ENCODE data around the gene USP13. TPM values are rescaled to one million over a fixed set of nuclear protein-coding genes. Genes with fewer than 3 reads are reported as not detected.

USP13 gene
- total RNA-seq: 10 to 100 TPM; 12.0 to 12.1 TPM

DNA sequence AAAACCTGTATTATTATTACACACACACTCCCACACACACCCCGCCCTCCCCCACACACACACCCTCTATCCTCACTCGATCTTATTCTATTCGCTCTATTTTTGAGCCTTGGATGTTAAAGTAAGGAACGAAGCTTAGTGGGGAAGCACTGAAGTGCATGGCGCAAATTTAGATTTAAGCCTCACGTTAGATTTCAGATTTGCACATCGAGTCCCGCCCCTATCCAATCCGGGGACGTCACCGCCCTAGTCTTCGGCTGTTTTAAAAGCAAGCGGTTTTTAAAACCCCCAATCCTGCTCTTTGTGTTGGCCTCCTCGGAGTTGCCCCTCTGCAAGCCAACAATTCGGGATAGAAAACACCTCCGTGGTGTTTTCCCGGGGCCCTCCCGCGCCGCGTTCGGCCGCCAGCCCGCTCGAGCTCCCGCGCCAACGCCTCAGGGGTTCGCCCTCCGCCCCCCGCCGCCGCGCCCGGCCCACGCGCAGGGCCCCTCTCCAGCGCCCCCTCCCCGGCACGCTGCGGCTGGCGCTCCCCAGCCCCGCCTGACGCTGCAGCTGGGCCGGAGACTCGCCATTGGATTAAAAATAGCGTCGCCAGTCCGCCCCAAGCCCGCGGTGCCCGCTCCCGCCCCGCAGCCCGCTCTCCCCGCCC is at the start of gene USP13:
Gene USP13 (plus strand): TSS at position 594 of the 649 bp plus-strand sequence. CDS start 186 bp downstream, outside the sequence.
- intact Hi-C loops (cut with micrococcal nuclease): loop anchor here (1.0 to 5.0 kb wide), 10 partner anchors 48 to 1260 kb away; partner anchors contain the start of genes ACTL6A, CCDC39, FXR1 and MFN1
- DNase-seq: peak; percentile 75
- H3K27me3 Mint-ChIP-seq (ENCODE audit: low read depth): peaks cover 8% of the 10 kb centered on the region
- CTCF ChIA-PET: no interaction called here
- H3K27ac Mint-ChIP-seq: peak within 1 kb of the TSS; percentile 67
- H3K4me3 Mint-ChIP-seq: peak within 1 kb of the TSS; percentile 85
- H3K36me3 Mint-ChIP-seq (ENCODE audit: low read depth): peaks cover 7% of the 10 kb centered on the region
- H3K4me1 Mint-ChIP-seq (ENCODE audit: low read depth): peaks cover 15% of the 10 kb centered on the region
- H3K9me3 Mint-ChIP-seq: no peaks in the 10 kb centered on the region

DNA sequence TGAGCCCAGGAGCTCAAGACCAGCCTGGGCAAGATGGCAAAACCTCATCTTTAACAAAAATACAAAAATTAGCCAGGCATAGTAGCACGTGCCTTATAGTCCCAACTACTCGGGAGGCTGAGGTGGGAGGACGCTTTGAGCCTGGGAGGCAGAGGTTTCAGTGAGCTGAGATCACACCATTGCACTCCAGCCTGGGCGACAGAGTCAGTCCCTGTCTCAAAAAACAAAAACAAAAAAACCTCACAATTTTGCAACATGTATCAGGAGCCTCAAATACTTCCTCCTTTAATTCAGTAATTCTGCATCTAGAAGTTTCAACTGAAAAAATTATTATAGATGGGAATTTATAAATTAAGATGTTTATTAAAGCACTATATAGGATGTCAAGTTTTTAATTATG is 49.5 kb upstream of the USP13 start:
- Mint-ChIP-seq H3K4me1 (ENCODE audit: low read depth) (peaks cover 38% of the 10 kb centered on the region), H3K4me3 (peak overlapping the region; percentile 100), H3K9me3 (no peaks in the 10 kb centered on the region), H3K27ac (no peak overlapping the region), H3K27me3 (ENCODE audit: low read depth) (no peaks in the 10 kb centered on the region), H3K36me3 (ENCODE audit: low read depth) (peaks cover 20% of the 10 kb centered on the region)
- no peak for DNase-seq
- intact Hi-C loops (cut with micrococcal nuclease): loop anchor here (10.0 kb wide), 1 partner anchor 1381 kb away; the partner anchor contains the start of gene DNAJC19
- CTCF ChIA-PET: no interaction called here

GRCh38 chr3:179603831-179604230 is 49.0 kb upstream of the USP13 start:
- H3K4me1 Mint-ChIP-seq (ENCODE audit: low read depth): peaks cover 41% of the 10 kb centered on the region
- H3K27me3 Mint-ChIP-seq (ENCODE audit: low read depth): no peaks in the 10 kb centered on the region
- CTCF ChIA-PET: no interaction called here
- H3K27ac Mint-ChIP-seq: peak overlapping the region; percentile 99
- intact Hi-C loops (cut with micrococcal nuclease): loop anchor here (1.0 to 10.0 kb wide), 8 partner anchors 42 to 1381 kb away; partner anchors contain the start of genes ACTL6A, DNAJC19, FXR1 and MFN1
- H3K9me3 Mint-ChIP-seq: no peaks in the 10 kb centered on the region
- peaks cover 17% of the 10 kb centered on the region for H3K36me3 Mint-ChIP-seq (ENCODE audit: low read depth)
- no peak for DNase-seq
- H3K4me3 Mint-ChIP-seq: peak overlapping the region; percentile 100

DNA sequence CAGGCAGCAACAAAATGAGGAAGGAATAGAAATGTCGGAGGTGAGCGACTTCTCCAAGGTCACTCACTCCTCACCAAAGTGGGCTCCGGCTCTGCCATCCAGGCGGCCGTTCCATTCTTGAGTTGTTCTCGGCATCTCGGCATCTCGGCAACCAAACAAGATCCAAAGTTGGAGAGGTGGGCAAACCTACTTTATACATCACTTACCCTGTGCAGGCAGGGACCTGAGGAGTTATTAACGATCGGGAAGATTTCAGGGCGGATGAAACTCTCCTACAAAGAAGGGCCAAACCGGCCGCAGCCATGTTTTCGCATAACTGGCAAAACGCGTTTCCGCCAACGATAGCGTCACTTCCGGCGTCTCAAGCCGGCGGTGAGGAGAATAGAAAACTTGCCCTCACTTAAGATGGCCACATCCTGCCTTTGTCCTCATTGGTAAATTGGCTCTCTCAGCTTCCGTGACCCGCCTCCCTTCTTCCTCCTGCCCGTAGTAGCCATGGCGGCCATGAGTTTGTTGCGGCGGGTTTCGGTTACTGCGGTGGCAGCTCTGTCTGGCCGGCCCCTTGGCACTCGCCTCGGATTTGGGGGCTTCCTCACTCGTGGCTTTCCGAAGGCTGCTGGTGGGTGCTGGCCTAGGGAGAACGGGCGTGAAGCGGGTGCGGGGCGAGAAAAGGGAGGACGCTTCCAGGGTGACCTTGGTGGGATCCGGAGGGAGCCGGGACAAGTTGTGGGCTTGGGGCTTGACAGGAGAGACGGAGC is 48.3 kb upstream of the USP13 start, which contains the start of the genes MRPL47 and NDUFB5:
Gene MRPL47 (minus strand): TSS at position 318 of the 758 bp plus-strand sequence. CDS start 14 bp downstream, at position 304.
Gene NDUFB5 (plus strand): TSS at position 474 of the 758 bp plus-strand sequence. CDS start 22 bp downstream, at position 496.
- CTCF ChIA-PET: interaction anchor here (1.0 to 1.3 kb wide), 4 partner anchors 38 to 283 kb away, joined by 3 to 7 read pairs (median 4); no protein-coding TSS in a partner anchor
- no peaks in the 10 kb centered on the region for H3K27me3 Mint-ChIP-seq (ENCODE audit: low read depth)
- H3K4me3 Mint-ChIP-seq: peak within 1 kb of the TSS; percentile 100
- peaks cover 48% of the 10 kb centered on the region for H3K4me1 Mint-ChIP-seq (ENCODE audit: low read depth)
- peak; percentile 96 for DNase-seq
- intact Hi-C loops (cut with micrococcal nuclease): loop anchor here (1.0 to 10.0 kb wide), 8 partner anchors 42 to 1380 kb away; partner anchors contain the start of genes ACTL6A, DNAJC19, FXR1 and MFN1
- no peaks in the 10 kb centered on the region for H3K9me3 Mint-ChIP-seq
- H3K27ac Mint-ChIP-seq: peak within 1 kb of the TSS; percentile 99
- H3K36me3 Mint-ChIP-seq (ENCODE audit: low read depth): peaks cover 19% of the 10 kb centered on the region

DNA sequence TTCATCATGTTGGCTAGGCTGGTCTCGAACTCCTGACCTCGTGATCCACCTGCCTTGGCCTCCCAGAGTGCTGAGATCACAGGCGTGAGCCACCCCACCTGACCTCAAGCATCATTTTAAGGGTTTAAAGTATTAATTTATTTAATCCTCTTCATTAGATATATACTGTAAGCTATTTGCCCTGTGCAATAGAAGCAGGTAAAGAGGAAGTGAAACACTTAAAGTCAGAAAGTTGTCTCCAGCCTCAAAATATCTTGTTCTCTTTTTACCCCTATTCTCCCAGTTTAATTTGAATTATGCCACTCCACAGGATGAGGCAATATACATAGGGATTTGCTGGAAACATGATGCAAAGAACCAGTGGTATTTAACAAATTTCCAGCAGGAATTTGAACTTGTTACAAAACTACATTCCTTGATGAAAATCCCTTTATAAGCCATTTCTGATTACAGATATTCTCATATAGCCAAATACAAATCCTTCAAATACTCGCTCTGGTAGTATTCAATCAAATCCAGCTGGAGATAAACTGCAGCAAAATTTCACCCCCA is 46.2 kb upstream of the USP13 start:
- Mint-ChIP-seq H3K4me3 (peak overlapping the region; percentile 4), H3K36me3 (ENCODE audit: low read depth) (peaks cover 17% of the 10 kb centered on the region), H3K27ac (peak overlapping the region; percentile 61), H3K4me1 (ENCODE audit: low read depth) (peaks cover 58% of the 10 kb centered on the region), H3K9me3 (no peaks in the 10 kb centered on the region), H3K27me3 (ENCODE audit: low read depth) (no peaks in the 10 kb centered on the region)
- intact Hi-C loops (cut with micrococcal nuclease): loop anchor here (10.0 kb wide), 1 partner anchor 1378 kb away; the partner anchor contains the start of gene DNAJC19
- CTCF ChIA-PET: interaction anchor here (0.6 kb wide), 1 partner anchor 43 kb away, joined by 3 read pairs; no protein-coding TSS in a partner anchor
- DNase-seq: no peak

- H3K4me1 Mint-ChIP-seq (ENCODE audit: low read depth): peaks cover 52% of the 10 kb centered on the region
- peak overlapping the region; percentile 58 for H3K4me3 Mint-ChIP-seq
- DNase-seq: peak; percentile 52
- intact Hi-C loops (cut with micrococcal nuclease): loop anchor here (1.0 to 10.0 kb wide), 6 partner anchors 35 to 1376 kb away; partner anchors contain the start of genes DNAJC19, PIK3CA and TTC14
- H3K27ac Mint-ChIP-seq: peak overlapping the region; percentile 90
- H3K9me3 Mint-ChIP-seq: no peaks in the 10 kb centered on the region
- CTCF ChIA-PET: interaction anchor here (0.9 kb wide), 1 partner anchor 35 kb away, joined by 3 read pairs; no protein-coding TSS in a partner anchor
- peaks cover 19% of the 10 kb centered on the region for H3K36me3 Mint-ChIP-seq (ENCODE audit: low read depth)
- no peaks in the 10 kb centered on the region for H3K27me3 Mint-ChIP-seq (ENCODE audit: low read depth)
These were observed 43.7 kb upstream of the USP13 start for GRCh38 chr3:179608931-179609720.

DNA sequence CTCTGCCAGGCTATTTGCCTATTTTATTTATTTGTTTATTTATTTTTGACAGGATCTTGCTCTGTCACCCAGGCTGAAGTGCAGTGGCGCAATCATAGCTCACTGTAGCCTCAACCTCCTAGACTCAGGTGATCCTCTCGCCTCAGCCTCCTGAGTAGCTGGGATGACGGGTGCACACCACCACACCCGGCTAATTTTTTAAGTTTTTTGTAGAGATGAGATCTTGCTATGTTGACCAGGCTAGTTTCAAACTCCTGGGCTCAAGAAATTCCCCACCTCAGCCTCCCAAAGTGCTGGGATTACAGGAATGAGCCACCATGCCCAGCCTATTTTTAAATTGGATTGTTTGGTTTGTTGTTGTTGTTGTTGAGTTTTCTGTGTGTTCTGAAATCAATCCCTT is 42.8 kb upstream of the USP13 start:
- Mint-ChIP-seq H3K4me3 (no peak overlapping the region), H3K27me3 (ENCODE audit: low read depth) (no peaks in the 10 kb centered on the region), H3K27ac (no peak overlapping the region), H3K4me1 (ENCODE audit: low read depth) (peaks cover 49% of the 10 kb centered on the region), H3K9me3 (no peaks in the 10 kb centered on the region), H3K36me3 (ENCODE audit: low read depth) (peaks cover 16% of the 10 kb centered on the region)
- intact Hi-C loops (cut with micrococcal nuclease): no loop called here
- CTCF ChIA-PET: no interaction called here
- DNase-seq: no peak

DNA sequence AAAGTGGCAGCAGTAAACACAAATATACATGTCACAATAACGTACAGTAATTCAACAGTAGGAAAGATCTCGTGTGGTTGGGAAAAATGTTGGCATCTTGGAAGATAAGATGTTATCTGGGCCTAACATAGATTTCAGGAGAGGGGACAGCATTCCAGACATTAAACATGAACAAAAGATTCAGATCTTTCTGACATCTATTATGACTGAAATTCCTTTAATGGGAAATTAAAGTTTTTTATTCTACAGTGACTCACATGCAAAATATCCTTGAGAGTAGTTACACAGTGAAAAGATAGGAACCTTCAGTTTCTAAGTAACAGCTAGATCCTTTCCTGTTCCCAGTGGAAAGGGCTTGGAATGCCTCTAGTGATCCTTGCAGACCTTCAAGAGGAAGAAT is 39.0 kb upstream of the USP13 start:
- H3K27ac Mint-ChIP-seq: no peak overlapping the region
- CTCF ChIA-PET: no interaction called here

GRCh38 chr3:179615458-179616173 is 37.2 kb upstream of the USP13 start:
- no peak for DNase-seq
- H3K36me3 Mint-ChIP-seq (ENCODE audit: low read depth): peaks cover 33% of the 10 kb centered on the region
- no peaks in the 10 kb centered on the region for H3K9me3 Mint-ChIP-seq
- CTCF ChIA-PET: interaction anchor here (0.7 to 1.2 kb wide), 2 partner anchors 34 to 1407 kb away, joined by 3 read pairs; no protein-coding TSS in a partner anchor
- H3K27ac Mint-ChIP-seq: no peak overlapping the region
- intact Hi-C loops (cut with micrococcal nuclease): no loop called here
- H3K4me1 Mint-ChIP-seq (ENCODE audit: low read depth): peaks cover 6% of the 10 kb centered on the region
- H3K4me3 Mint-ChIP-seq: no peak overlapping the region
- H3K27me3 Mint-ChIP-seq (ENCODE audit: low read depth): no peaks in the 10 kb centered on the region

More for the DNA sequence above, 39.0 kb upstream of the USP13 start:
- no peaks in the 10 kb centered on the region for H3K9me3 Mint-ChIP-seq
- H3K4me1 Mint-ChIP-seq (ENCODE audit: low read depth): peaks cover 19% of the 10 kb centered on the region
- no peak overlapping the region for H3K4me3 Mint-ChIP-seq
- H3K36me3 Mint-ChIP-seq (ENCODE audit: low read depth): peaks cover 23% of the 10 kb centered on the region
- intact Hi-C loops (cut with micrococcal nuclease): no loop called here
- H3K27me3 Mint-ChIP-seq (ENCODE audit: low read depth): no peaks in the 10 kb centered on the region
- DNase-seq: no peak

DNA sequence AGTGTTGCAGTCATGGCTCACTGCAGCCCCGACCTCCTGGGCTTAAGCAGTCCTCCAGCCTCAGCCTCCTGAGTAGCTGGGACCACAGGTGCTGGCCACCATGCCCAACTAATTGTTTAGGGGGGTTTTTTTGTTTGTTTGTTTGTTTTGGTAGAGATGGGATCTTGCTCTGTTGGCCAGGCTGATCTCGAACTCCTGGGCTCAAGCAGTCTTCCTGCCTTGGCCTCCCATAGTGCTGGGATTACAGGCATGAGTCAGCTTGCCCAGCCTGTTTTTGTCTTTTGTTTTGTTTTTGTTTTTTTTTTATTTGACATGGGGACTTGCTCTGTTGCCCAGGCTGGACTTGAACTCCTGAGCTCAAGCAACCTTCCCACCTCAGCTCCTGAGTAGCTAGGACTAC is 30.8 kb upstream of the USP13 start:
- H3K27ac Mint-ChIP-seq: no peak overlapping the region
- H3K27me3 Mint-ChIP-seq (ENCODE audit: low read depth): no peaks in the 10 kb centered on the region
- no peak overlapping the region for H3K4me3 Mint-ChIP-seq
- no peaks in the 10 kb centered on the region for H3K9me3 Mint-ChIP-seq
- no peak for DNase-seq
- no peaks in the 10 kb centered on the region for H3K4me1 Mint-ChIP-seq (ENCODE audit: low read depth)
- CTCF ChIA-PET: no interaction called here
- H3K36me3 Mint-ChIP-seq (ENCODE audit: low read depth): peaks cover 49% of the 10 kb centered on the region
- intact Hi-C loops (cut with micrococcal nuclease): no loop called here

DNA sequence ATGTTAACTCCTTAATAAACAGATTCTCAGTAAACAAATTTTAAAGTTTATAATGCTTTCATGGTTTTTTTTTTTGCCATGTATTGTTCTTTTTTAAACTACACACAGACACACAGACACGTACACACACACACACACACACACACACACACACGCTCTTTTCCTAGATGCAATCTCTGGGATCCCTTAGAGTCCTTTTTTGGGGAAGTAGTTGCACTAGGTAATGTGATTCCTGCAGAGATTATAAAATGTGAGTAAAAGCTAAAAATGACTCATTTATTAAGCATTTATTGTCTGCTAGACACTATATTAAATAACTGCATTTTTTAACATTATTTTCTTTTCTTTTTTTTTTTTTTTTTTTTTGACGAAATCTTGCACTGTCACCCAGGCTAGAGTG is 28.4 kb upstream of the USP13 start:
- peaks cover 38% of the 10 kb centered on the region for H3K36me3 Mint-ChIP-seq (ENCODE audit: low read depth)
- no peak for DNase-seq
- no peak overlapping the region for H3K27ac Mint-ChIP-seq
- no peak overlapping the region for H3K4me3 Mint-ChIP-seq
- no peaks in the 10 kb centered on the region for H3K9me3 Mint-ChIP-seq
- no peaks in the 10 kb centered on the region for H3K4me1 Mint-ChIP-seq (ENCODE audit: low read depth)
- intact Hi-C loops (cut with micrococcal nuclease): no loop called here
- no peaks in the 10 kb centered on the region for H3K27me3 Mint-ChIP-seq (ENCODE audit: low read depth)
- CTCF ChIA-PET: interaction anchor here (0.6 kb wide), 1 partner anchor 1433 kb away, joined by 3 read pairs; no protein-coding TSS in a partner anchor
